Upper lobe of left lung (tissue), 4 donors: Measurements from ENCODE around the gene AMIGO1.

Experiments
- CTCF ChIP-seq, 6 experiments: fragments of 450-650 bp in 4 of 6; fragments of 200-600 bp in 2 of 6; sonication (generic) in 2 of 6; IDR thresholded peaks; one replicate each; pipeline ENCODE4 v1.5.1; 2016 to 2019; ENCODE audit warnings: antibody characterized with exemption in 6 of 6
- POLR2A ChIP-seq, 4 donors: fragments of 450-650 bp; IDR thresholded peaks; one replicate each; pipeline ENCODE4 v1.5.1; 2016 to 2017; ENCODE audit warnings: antibody characterized with exemption in 4 of 4, mild to moderate bottlenecking in 2 of 4
- POLR2AphosphoS5 ChIP-seq, 2 donors: sonication (generic); formaldehyde crosslinking; IDR thresholded peaks; one replicate each; pipeline ENCODE4 v1.5.1; 2017; ENCODE audit warnings: antibody characterized with exemption in 2 of 2

DNA sequence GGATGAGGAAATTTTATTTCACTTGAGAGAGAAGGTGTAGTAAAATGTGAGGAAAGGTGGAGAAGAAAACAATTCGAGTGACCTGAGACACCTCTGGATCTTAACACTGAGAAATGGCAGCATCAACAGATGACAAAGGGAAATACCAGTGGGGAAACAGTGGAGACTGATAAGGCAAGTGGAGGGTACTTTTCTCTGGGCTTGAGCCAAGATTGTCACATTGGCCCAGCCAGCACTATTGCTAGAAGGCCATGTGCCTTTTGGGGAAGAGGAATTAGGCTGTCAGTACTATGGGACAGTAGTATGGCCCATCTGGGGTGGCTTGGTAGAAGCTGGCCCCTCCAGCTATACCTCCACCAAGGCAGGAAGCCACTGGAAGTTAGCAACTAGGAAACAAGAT lies 34.8 kb downstream of the AMIGO1 start:
- TF ChIP-seq CTCF (IDR thresholded peaks at IDR 0.05) (no peak), POLR2A (IDR thresholded peaks at IDR 0.05) (no peak), POLR2AphosphoS5 (IDR thresholded peaks at IDR 0.05) (no peak)
